NCI-H345 treated with DMSO at 0.1 percent for 48 hours (cell line): ENCODE results near the gene REPS2.

Experiments used
- DNase-seq: peaks from one replicate; lab custom pipeline; 2025; ENCODE audit not compliant: unreplicated experiment; lab: John Stamatoyannopoulos, UW

REPS2 gene

DNA sequence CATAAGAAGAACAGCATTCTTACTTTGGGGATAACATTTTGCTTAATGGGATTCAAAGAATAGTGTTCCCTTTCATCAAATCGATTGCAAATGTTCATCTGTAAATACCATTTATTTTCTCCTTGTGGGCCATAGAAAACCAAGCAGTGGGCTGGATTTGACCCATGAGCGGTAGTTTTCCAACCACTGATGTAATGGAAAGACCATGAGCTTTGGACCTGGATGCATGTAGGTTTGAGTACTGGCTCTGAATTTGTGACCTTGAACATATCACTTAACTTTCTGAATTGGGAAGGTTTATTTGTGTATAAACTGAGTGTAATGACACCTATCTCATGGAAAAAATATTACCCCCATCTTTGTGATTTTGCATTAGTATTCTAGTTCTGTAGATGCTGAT, 54.3 kb downstream of the REPS2 start:
- no peak for DNase-seq

DNA sequence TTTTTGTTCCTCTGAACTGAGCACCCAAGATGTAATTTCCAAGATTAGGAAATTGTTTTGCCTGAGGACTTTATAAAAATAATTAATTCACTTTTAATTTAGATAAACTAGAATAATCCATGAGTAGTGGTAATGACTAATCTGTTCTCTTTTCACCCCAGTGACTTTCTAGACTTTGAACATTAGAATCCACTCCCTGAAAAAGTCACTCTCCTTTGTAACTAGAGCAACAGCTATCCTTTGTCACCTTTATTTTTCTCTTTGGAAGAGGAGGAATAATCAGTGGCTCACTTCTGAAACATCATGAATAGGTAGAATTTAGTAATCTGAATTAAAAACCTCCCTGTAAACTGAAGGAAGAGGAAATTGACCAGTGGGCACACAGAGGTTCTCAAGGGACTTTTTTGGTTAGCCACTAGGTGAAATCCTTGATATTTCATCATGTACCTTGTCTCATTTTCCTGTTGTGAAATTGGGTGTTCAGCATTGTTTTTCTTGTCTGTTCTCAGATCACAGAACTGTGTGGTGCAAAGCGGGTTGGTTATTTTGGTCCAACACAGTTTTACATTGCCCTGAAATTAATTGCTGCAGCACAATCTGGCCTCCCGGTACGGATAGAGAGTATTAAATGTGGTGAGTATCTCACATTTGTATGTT, 59.4 kb downstream of the REPS2 start:
- DNase-seq: no peak

DNA sequence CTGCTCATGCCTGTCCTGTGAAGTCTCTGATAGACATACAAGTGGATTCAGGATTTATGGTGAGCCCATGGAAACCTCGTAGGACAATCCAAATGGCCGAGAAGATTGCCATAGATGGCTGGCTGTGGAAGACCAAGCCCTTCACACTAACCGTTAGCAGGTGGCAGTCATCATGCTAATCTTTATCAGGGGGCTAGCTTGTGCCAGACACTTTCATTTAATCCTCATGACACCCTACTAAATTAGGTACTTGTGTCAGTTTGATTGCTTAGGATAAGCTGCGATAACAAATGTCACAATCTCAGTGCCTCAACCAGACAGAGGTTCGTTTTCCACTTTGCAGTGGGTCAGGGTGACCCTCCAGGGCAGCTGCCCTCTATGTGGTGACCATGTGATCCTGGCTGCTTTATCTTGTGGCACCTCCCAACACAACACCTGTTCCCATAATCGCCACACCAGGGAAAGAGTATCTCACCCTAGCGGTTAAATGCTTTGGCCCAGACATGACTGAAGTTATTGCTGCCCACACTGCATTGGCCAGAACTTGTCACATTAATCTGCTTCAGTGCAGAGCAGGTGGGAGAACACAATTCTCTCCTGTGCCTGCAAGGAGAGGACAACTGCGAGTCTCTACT, 60.8 kb downstream of the REPS2 start:
- DNase-seq: no peak

DNA sequence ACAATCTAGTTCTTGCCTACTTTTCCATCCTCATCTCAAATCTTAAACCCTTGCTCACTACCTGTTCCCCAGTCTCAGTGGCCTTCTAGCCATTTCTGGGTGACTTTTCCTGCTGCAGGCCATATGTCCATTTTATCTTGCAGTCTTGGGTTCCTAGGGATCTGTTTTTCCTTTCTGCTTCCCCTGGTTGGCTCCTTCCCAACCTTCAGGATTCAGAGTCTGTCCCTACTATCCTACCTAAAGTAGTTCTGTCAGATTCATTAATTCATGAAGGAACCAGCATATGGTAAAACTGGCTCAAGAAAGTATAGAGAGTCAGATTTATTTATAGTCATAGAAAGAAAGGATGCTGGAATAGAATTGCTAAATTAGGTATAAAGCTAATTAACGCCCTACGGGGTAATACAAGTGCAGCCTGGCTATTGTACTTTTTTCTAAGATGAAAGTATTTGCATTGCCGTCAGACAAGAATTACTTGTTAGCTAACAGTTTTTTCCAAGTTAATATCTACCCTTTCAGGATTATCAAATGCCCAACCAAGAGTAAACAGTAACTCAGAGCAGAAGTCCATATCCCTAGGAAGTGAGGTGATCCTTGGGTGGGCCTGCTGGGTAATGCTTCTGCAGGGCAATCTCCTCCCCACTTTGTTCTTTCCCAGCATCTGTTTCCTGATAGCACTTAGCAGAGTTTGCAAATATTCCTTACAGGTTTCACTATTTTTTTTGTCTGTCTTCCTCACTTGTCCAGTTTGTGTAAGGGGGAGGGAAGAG, 63.6 kb downstream of the REPS2 start:
- DNase-seq: no peak

DNA sequence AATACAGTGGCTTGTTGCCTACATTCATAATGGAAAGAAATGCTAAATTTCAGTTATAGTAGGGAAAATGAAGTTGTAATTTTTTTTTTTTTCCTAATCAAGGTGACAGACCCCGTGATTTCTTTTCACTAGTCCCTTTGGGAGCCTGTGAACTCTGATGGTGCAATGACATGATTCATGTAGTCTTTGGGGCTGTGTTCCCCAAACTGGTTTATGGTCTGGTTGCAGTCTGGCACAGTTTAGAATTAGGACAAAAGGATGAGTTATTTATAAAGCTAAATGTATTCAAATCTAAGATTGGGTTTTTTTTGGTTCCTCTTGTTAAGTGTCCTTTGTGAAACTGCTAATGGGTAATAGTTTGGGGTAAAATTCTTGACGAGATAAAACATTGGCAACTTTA, 66.0 kb downstream of the REPS2 start:
- no peak for DNase-seq

DNA sequence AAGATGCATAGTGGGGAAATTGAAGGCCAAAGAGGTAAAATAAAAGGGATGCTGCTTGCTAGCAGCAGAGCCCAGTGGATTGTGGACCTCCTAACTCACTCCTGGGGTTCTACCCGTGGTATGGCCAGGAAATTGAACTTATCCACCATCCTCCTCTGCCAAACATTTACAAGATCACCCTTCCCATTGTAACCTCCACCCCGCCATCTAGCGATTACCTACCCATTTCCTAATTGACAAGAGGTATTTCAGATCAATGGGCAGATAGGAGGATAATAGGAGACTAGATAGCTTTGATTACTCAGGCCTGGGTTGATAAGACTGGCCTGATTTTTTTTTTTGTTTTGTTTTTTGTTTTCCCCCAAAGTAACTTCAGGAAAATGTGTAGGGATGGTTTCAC, 67.8 kb downstream of the REPS2 start:
- DNase-seq: no peak

DNA sequence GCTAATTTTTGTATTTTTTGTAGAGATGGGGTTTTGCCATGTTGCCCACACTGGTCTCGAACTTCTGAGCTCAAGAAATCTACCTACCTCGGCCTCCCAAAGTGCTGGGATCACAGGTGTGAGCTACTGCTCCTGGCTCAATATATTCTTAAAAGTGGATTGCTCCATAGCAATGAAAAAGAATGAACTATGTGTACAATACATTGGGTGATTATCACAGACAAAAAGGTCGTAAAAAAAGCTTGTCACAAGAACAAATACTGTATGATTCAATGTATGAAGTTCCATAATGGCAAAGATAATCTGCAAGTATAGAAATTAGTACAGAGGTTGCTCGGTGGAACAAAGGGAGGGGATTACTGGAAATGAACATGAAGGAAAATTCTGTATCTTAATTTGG, 70.7 kb downstream of the REPS2 start:
- DNase-seq: no peak

DNA sequence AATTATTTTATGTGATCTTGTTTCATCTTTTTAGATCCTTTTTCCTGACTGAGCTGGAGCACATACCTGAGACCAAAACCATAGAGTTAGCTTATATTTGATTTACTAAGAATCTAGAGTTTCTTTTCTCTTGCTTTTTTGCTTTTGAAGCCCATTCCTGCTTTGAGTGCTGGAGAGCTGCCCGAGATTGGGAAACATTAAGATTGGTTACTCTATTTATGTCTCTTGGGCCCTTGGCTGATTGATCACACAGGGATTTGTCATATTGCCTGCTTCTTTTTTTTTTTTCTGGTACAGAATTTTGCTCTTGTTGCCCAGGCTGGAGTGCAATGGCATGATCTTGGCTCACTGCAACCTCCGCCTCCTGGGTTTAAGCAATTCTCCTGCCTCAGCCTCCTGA, 73.9 kb downstream of the REPS2 start:
- DNase-seq: no peak

DNA sequence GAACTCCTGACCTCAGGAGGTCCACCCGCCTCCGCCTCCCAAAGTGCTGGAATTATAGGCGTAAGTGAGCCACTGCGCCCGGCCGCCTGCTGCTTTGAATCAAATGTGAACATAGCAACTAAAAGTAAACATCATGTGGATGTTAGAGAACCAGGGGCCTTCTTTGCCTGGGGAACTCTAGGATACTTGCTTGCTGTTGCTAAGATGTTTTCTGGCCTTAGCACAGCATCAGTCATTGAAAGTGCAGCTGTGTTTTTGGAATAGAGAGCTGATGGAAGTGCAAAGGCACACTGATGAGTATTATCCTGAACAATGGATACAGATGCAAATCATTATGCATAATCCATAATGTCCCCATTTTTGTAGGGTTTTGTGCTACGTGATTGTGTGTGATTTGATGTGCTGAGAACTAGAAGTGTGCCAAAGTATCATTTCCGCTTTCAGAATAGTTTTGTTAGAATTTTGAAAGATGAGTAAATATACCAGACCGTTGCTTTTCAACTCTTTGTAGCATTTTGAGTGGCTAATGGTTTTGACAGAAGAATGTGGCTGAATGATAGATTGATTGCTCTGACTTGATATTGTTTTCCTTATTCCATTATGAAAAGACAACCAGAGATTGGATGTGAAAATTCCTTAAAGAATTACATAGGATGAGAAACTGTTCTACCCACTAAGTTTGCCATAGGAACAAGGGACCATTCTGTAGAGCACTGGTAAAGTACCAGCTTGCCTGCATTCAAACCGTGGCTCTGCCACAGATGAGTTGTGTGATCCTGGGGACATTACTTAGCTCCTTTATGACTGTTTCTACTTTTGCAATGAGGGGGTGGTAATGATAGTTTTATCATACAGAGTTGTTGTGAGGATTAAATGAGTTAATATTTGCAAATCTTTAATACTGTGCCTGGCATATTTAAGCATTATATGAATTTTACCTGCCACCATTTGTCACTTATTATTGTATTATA, 74.7 kb downstream of the REPS2 start:
- no peak for DNase-seq

DNA sequence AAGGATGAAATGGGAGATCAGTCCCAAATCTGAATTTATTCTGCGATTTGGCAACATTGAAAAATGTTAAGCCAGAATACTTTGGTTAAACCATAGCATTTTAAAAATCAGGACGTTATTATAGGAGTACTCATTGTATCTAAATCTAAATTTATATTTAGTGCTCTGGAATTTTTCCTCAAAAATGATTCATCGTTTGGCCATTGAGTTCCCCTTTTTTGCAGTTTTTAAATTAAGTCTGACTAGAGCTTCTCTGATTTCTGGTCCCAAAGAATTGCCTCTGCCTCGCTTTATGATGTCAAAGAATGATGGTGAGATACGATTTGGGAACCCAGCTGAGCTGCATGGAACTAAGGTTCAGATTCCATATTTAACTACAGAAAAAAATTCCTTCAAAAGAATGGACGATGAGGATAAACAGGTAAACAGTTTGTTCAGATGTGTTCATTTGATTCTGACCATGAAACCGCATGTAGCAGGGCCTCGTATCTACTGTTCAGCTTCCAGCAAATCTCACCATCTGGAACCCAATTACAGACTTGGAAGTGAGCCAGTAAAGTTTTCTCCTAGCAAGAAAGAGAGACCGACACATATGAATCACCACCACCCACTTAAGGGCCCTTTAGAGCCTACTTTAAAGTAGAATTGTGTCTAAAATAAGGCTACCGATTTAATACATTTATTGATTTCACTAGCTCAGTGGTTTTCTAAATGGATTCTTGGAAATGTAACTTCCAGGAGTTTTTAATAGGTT, 75.6 kb downstream of the REPS2 start:
- no peak for DNase-seq

DNA sequence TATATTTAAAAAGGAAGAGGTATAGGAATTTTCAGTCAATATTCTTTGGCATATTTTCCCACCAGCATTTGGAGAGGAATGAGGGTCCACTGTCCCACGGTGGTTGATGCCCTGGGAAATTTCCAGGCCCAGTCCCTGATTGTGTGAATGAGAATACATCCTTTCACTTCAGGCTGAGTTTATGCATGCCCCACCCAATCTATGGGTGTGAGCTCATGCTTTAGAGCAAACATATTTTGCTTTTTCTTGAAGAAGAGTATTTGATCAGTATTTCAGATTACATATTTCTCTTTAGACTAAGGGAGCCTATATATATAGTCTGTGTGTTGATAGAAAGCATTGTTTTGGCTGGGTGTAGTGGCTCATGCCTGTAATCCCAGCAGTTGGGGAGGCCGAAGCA, 77.2 kb downstream of the REPS2 start:
- no peak for DNase-seq

DNA sequence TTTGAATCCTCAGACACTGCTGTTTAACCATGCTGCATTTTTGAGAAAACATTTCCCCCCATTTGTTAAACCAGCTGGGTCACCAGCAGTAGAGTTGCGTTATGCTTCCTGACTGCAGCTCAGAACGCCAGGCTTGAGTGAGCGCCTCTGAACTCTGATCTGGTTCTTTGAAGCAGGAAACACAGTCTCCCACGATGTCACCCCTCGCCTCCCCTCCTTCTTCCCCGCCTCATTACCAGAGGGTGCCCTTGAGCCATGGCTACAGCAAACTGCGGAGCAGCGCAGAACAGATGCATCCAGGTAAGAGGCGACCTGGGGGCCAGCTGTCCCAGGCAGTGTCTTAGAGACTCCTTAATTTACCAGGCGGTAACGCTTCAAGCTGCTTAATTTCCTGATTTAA, 78.4 kb downstream of the REPS2 start:
- DNase-seq: no peak

DNA sequence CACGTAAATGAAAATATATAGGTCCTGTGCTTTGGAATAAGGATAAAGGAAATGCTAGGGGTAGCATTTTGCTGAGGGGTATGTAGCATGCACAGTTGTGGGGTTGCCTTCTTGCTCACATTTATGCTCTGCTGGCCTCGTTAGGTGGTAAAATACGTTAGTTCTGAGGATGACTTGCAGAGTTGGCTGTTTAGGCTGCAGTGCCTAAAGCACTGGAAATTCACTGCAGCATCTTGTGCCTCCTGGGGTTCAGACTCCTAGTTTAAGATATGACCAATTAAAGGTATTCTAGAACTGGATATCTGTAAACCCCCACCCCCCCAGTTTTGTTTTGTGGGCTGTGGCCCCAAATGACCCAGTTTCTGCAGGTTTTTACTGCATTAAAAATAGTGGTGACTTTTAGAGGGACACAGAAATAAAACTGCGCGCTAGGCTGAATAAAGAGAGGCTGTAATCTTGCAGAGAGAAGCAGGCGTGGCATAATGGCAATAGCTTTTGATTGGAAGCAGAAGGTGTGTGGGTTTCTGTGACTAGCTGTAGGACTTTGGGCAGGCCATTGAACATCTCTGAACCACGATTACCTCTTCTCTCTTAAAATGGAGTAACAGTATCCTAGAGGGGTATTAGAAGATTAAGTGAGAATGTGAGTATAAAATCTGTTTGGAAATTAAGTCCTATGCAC, 79.3 kb downstream of the REPS2 start:
- DNase-seq: no peak

DNA sequence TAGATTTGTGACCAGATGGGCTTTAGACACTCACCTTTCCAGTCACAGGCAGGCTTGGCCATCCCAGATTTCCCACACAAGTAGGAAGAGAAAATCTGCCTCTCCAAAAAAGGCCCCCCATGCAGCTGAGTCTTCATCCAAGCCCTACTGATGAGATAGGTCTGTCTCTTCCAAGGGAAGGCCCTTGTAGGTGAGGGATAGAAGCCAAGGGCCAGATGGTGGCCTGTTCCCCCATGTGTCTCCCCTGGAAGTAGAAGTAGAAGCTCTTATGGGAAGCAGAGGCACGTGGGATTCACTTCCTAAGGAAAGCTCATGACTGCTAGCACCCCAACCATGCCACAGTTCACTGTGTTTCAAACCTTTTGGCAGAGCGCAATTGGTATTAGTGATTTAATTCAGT, 81.5 kb downstream of the REPS2 start:
- no peak for DNase-seq

DNA sequence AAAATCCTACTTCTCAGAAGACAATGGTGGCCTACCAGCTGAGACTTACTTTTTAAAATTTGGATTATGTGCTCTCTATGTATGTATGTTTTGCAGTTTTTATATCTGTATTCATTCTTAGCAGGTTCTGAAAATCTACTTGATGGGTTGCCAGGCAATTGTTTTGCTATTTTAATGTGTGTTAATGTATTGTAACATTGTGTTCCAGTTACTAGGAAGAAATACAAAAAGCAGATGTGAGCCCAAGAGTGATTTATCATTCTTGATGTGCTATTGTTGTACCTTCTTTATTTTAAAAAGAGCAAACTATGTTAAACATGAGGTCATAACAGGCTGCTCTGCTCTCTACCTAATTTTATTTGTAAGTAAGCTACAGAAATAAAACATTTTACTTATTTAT, 81.9 kb downstream of the REPS2 start:
- no peak for DNase-seq

DNA sequence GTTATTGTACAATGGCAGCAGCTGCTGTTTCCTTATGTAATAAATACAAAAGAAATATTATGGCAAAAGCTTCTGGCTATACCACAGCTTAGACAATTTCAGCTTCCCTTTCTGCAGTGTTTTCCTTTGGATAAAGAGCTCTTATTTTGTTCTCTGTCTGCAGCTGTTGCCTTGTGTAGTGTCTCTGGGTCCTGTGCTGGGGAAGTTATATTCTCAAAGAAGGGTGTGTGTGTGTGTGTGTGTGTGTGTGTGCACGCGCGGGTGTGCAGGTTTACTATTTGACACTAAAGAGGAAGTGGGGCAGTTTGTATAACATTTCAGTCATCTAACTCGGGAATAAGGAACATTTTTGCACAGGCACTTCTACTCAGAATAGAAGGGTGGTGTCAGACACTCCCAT, 83.6 kb downstream of the REPS2 start:
- DNase-seq: no peak

DNA sequence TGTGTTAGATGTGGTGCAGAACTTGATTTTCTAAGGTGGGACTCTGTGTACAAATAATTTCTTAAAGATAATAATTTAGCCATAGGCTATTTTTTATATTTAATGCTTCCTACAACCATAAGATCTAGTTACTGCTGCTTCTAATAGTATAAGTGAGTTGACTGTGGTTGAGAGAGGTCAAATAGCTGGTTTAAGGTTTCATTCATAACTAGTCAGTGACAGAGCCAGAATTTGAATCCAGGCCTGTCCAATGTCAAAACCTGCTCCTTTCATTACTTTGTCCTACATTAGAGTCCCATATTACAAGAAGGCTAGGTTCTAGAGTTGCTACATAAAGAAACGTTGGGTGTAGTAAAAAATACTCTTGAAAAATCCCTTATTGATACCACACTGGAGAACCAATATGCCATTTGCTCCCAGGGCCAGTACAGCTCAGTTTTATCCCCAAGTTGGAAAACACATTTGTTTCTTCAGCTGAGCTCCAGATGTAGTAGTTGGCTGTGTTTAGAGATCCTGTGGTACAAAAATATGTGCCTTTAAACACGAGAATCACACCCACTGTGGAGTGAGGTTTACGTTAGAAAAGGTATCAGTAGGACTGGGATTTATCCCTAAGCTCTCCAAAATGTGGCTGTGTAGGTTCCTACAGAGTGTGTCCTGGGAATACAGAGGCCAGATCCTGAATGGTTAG, 84.3 kb downstream of the REPS2 start:
- DNase-seq: no peak

DNA sequence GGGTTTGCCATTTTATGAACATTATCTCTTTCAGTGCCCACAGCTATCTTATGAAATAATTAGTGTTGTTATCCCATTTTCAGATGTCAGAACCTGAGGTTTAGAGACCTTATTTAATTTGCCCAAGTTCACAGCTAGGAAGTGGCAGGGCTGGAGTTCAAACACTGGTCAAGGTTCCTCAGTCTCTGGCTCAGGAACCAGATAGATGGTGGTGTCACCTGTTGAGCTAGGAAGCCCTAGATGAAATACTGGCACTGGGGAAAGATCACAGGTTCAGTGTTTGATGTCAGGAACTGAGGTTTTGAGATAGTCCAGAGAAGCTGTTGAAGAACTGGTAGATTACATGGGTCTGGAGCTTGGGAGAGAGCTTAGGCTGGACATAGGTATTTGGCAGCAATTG, 85.4 kb downstream of the REPS2 start:
- no peak for DNase-seq

DNA sequence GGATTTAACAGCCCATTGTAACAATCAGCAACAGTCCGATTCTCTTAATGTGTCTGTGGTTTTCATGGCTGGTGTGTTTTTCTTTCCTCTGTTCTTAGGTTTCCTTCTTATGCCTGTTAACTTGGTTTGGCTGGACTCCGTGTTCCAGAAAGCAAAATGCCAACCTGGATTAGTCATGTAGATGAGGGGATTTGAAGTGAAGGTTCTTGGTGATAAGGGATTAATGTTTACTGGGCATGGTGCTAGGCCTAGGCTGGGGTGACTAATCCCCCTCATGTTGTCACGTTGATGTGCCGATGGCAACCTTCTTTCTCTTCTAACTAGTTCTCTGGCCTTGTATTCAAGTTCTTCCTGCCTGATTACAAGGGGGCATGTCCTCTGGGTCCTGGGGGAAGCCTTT, 85.9 kb downstream of the REPS2 start:
- no peak for DNase-seq
